ENCODE measurements around the gene GADL1.

Gene GADL1

GRCh38 chr3:30685267-30685667 lies 209.2 kb downstream of the GADL1 start:
- H3K4me3 ChIP-seq (ENCODE audit: low read length in 2 of 2): no peak overlapping the region
- H3K4me1 ChIP-seq (ENCODE audit: control insufficient read depth, insufficient read depth, low read length): peaks cover 45% of the 10 kb centered on the region
- H3K27me3 ChIP-seq (ENCODE audit: control insufficient read depth in 1 of 2, insufficient read depth in 2 of 2, low read length in 2 of 2): no peaks in the 10 kb centered on the region
- no peaks in the 10 kb centered on the region for H3K9me3 ChIP-seq (ENCODE audit: control insufficient read depth in 2 of 2, low read length in 2 of 2)
- no peak overlapping the region for H3K9ac ChIP-seq (ENCODE audit: low read length in 2 of 2)
- peaks cover 3 to 9% of the 10 kb centered on the region in 2 donors for H3K36me3 ChIP-seq (ENCODE audit: control insufficient read depth in 2 of 2, insufficient read depth in 2 of 2, low read length in 2 of 2)
- H3K27ac ChIP-seq (ENCODE audit: low read length): peak overlapping the region; percentile 6

- Histone ChIP-seq H3K9ac (ENCODE audit: low read length in 2 of 2) (no peak overlapping the region), H3K36me3 (ENCODE audit: control insufficient read depth in 2 of 2, insufficient read depth in 2 of 2, low read length in 2 of 2) (peaks cover 4 to 12% of the 10 kb centered on the region in 2 donors), H3K4me1 (ENCODE audit: control insufficient read depth, insufficient read depth, low read length) (peaks cover 37% of the 10 kb centered on the region), H3K27me3 (ENCODE audit: control insufficient read depth in 1 of 2, insufficient read depth in 2 of 2, low read length in 2 of 2) (no peaks in the 10 kb centered on the region), H3K9me3 (ENCODE audit: control insufficient read depth in 2 of 2, low read length in 2 of 2) (no peaks in the 10 kb centered on the region), H3K27ac (ENCODE audit: low read length) (no peak overlapping the region), H3K4me3 (ENCODE audit: low read length in 2 of 2) (no peak overlapping the region)
Observed at GRCh38 chr3:30684356-30684755, 210.1 kb downstream of the GADL1 start.

GRCh38 chr3:30683769-30684168 lies 210.7 kb downstream of the GADL1 start:
- H3K4me1 ChIP-seq (ENCODE audit: control insufficient read depth, insufficient read depth, low read length): peaks cover 32% of the 10 kb centered on the region
- H3K9ac ChIP-seq (ENCODE audit: low read length in 2 of 2): no peak overlapping the region
- no peaks in the 10 kb centered on the region for H3K9me3 ChIP-seq (ENCODE audit: control insufficient read depth in 2 of 2, low read length in 2 of 2)
- H3K27ac ChIP-seq (ENCODE audit: low read length): no peak overlapping the region
- peaks cover 9 to 15% of the 10 kb centered on the region in 2 donors for H3K36me3 ChIP-seq (ENCODE audit: control insufficient read depth in 2 of 2, insufficient read depth in 2 of 2, low read length in 2 of 2)
- H3K27me3 ChIP-seq (ENCODE audit: control insufficient read depth in 1 of 2, insufficient read depth in 2 of 2, low read length in 2 of 2): no peaks in the 10 kb centered on the region
- H3K4me3 ChIP-seq (ENCODE audit: low read length in 2 of 2): no peak overlapping the region

- Histone ChIP-seq H3K27ac (ENCODE audit: low read length) (peak overlapping the region; percentile 53), H3K9me3 (ENCODE audit: control insufficient read depth in 2 of 2, low read length in 2 of 2) (no peaks in the 10 kb centered on the region), H3K36me3 (ENCODE audit: control insufficient read depth in 2 of 2, insufficient read depth in 2 of 2, low read length in 2 of 2) (peaks cover 10 to 15% of the 10 kb centered on the region in 2 donors), H3K27me3 (ENCODE audit: control insufficient read depth in 1 of 2, insufficient read depth in 2 of 2, low read length in 2 of 2) (no peaks in the 10 kb centered on the region), H3K4me3 (ENCODE audit: low read length in 2 of 2) (peak overlapping the region in 1 of 2 donors; percentile 35), H3K9ac (ENCODE audit: low read length in 2 of 2) (no peak overlapping the region), H3K4me1 (ENCODE audit: control insufficient read depth, insufficient read depth, low read length) (peaks cover 23% of the 10 kb centered on the region)
Observed at GRCh38 chr3:30682434-30683155, 211.9 kb downstream of the GADL1 start.

GRCh38 chr3:30681649-30682211 lies 212.7 kb downstream of the GADL1 start:
- H3K4me1 ChIP-seq (ENCODE audit: control insufficient read depth, insufficient read depth, low read length): peaks cover 23% of the 10 kb centered on the region
- peaks cover 13 to 15% of the 10 kb centered on the region in 2 donors for H3K36me3 ChIP-seq (ENCODE audit: control insufficient read depth in 2 of 2, insufficient read depth in 2 of 2, low read length in 2 of 2)
- no peak overlapping the region for H3K9ac ChIP-seq (ENCODE audit: low read length in 2 of 2)
- no peaks in the 10 kb centered on the region for H3K9me3 ChIP-seq (ENCODE audit: control insufficient read depth in 2 of 2, low read length in 2 of 2)
- peak overlapping the region; percentile 53 for H3K27ac ChIP-seq (ENCODE audit: low read length)
- no peaks in the 10 kb centered on the region for H3K27me3 ChIP-seq (ENCODE audit: control insufficient read depth in 1 of 2, insufficient read depth in 2 of 2, low read length in 2 of 2)
- H3K4me3 ChIP-seq (ENCODE audit: low read length in 2 of 2): no peak overlapping the region

- Histone ChIP-seq H3K27me3 (ENCODE audit: control insufficient read depth in 1 of 2, insufficient read depth in 2 of 2, low read length in 2 of 2) (no peaks in the 10 kb centered on the region), H3K9me3 (ENCODE audit: control insufficient read depth in 2 of 2, low read length in 2 of 2) (no peaks in the 10 kb centered on the region), H3K27ac (ENCODE audit: low read length) (peak overlapping the region; percentile 53), H3K4me3 (ENCODE audit: low read length in 2 of 2) (peak overlapping the region in 1 of 2 donors; percentile 8), H3K36me3 (ENCODE audit: control insufficient read depth in 2 of 2, insufficient read depth in 2 of 2, low read length in 2 of 2) (peaks cover 15 to 16% of the 10 kb centered on the region in 2 donors), H3K4me1 (ENCODE audit: control insufficient read depth, insufficient read depth, low read length) (peaks cover 23% of the 10 kb centered on the region), H3K9ac (ENCODE audit: low read length in 2 of 2) (no peak overlapping the region)
Observed at GRCh38 chr3:30680789-30681648, 213.4 kb downstream of the GADL1 start.

- no peaks in the 10 kb centered on the region for H3K27me3 ChIP-seq (ENCODE audit: control insufficient read depth in 1 of 2, insufficient read depth in 2 of 2, low read length in 2 of 2)
- no peak overlapping the region for H3K27ac ChIP-seq (ENCODE audit: low read length)
- H3K4me1 ChIP-seq (ENCODE audit: control insufficient read depth, insufficient read depth, low read length): peaks cover 15% of the 10 kb centered on the region
- no peak overlapping the region for H3K4me3 ChIP-seq (ENCODE audit: low read length in 2 of 2)
- H3K9ac ChIP-seq (ENCODE audit: low read length in 2 of 2): no peak overlapping the region
- no peaks in the 10 kb centered on the region for H3K9me3 ChIP-seq (ENCODE audit: control insufficient read depth in 2 of 2, low read length in 2 of 2)
- H3K36me3 ChIP-seq (ENCODE audit: control insufficient read depth in 2 of 2, insufficient read depth in 2 of 2, low read length in 2 of 2): peaks cover 24 to 31% of the 10 kb centered on the region in 2 donors
Observed at GRCh38 chr3:30679045-30679444, 215.4 kb downstream of the GADL1 start.

GRCh38 chr3:30677347-30677685 lies 217.1 kb downstream of the GADL1 start:
- Histone ChIP-seq H3K4me1 (ENCODE audit: control insufficient read depth, insufficient read depth, low read length) (peaks cover 8% of the 10 kb centered on the region), H3K27ac (ENCODE audit: low read length) (no peak overlapping the region), H3K9ac (ENCODE audit: low read length in 2 of 2) (no peak overlapping the region), H3K9me3 (ENCODE audit: control insufficient read depth in 2 of 2, low read length in 2 of 2) (no peaks in the 10 kb centered on the region), H3K27me3 (ENCODE audit: control insufficient read depth in 1 of 2, insufficient read depth in 2 of 2, low read length in 2 of 2) (no peaks in the 10 kb centered on the region), H3K36me3 (ENCODE audit: control insufficient read depth in 2 of 2, insufficient read depth in 2 of 2, low read length in 2 of 2) (peaks cover 30 to 43% of the 10 kb centered on the region in 2 donors), H3K4me3 (ENCODE audit: low read length in 2 of 2) (no peak overlapping the region)

- Histone ChIP-seq H3K4me1 (ENCODE audit: control insufficient read depth, insufficient read depth, low read length) (peaks cover 7% of the 10 kb centered on the region), H3K27me3 (ENCODE audit: control insufficient read depth in 1 of 2, insufficient read depth in 2 of 2, low read length in 2 of 2) (no peaks in the 10 kb centered on the region), H3K36me3 (ENCODE audit: control insufficient read depth in 2 of 2, insufficient read depth in 2 of 2, low read length in 2 of 2) (peaks cover 36 to 50% of the 10 kb centered on the region in 2 donors), H3K9me3 (ENCODE audit: control insufficient read depth in 2 of 2, low read length in 2 of 2) (no peaks in the 10 kb centered on the region), H3K4me3 (ENCODE audit: low read length in 2 of 2) (no peak overlapping the region), H3K27ac (ENCODE audit: low read length) (no peak overlapping the region), H3K9ac (ENCODE audit: low read length in 2 of 2) (no peak overlapping the region)
Observed at GRCh38 chr3:30676424-30677346, 217.8 kb downstream of the GADL1 start.

Measured in stomach smooth muscle (tissue), 2 donors.